ELR (cell line): ENCODE data around the gene KLHDC4.
"Not testable (repeated sequence)": the region's sequence is repeated elsewhere in the genome, so short reads cannot be mapped to it uniquely, and the experiment has no call there.

Source experiments
- DNase-seq: peaks from one replicate; pipeline ENCODE4 v3.0.0-alpha.2; 2015; ENCODE audit warnings: low read depth

The KLHDC4 gene

GRCh38 chr16:87742781-87743490, 22.9 kb downstream of the KLHDC4 start:
- DNase-seq = no peak

GRCh38 chr16:87741700-87742415, 23.9 kb downstream of the KLHDC4 start:
- no peak for DNase-seq

- DNase-seq = no peak
These were observed 24.8 kb downstream of the KLHDC4 start for GRCh38 chr16:87740909-87741424.

GRCh38 chr16:87740441-87740840, 25.3 kb downstream of the KLHDC4 start:
- no peak for DNase-seq

- DNase-seq = no peak
These were observed 26.0 kb downstream of the KLHDC4 start for GRCh38 chr16:87739801-87740200.

GRCh38 chr16:87736008-87736382, 29.8 kb downstream of the KLHDC4 start:
- DNase-seq = no peak

GRCh38 chr16:87735270-87736007, 30.3 kb downstream of the KLHDC4 start:
- no peak for DNase-seq

GRCh38 chr16:87734644-87735043, 31.1 kb downstream of the KLHDC4 start:
- DNase-seq = no peak

- no peak for DNase-seq
These were observed 32.6 kb downstream of the KLHDC4 start for GRCh38 chr16:87733190-87733589.

- no peak for DNase-seq
These were observed 34.2 kb downstream of the KLHDC4 start for GRCh38 chr16:87731607-87732006.

- no peak for DNase-seq
These were observed 36.4 kb downstream of the KLHDC4 start for GRCh38 chr16:87729266-87729954.

GRCh38 chr16:87728026-87728425, 37.8 kb downstream of the KLHDC4 start:
- peak; percentile 45 for DNase-seq

GRCh38 chr16:87727346-87727745, 38.4 kb downstream of the KLHDC4 start:
- no peak for DNase-seq

GRCh38 chr16:87726577-87726976, 39.2 kb downstream of the KLHDC4 start:
- DNase-seq = not testable (repeated sequence)

- DNase-seq = peak; percentile 17
These were observed 40.1 kb downstream of the KLHDC4 start for GRCh38 chr16:87725596-87726235.

GRCh38 chr16:87724490-87725291, 41.1 kb downstream of the KLHDC4 start:
- no peak for DNase-seq

GRCh38 chr16:87723226-87723623, 42.6 kb downstream of the KLHDC4 start:
- no peak for DNase-seq

GRCh38 chr16:87722590-87723225, 43.1 kb downstream of the KLHDC4 start:
- no peak for DNase-seq

- DNase-seq = no peak
These were observed 43.9 kb downstream of the KLHDC4 start for GRCh38 chr16:87721622-87722585.
